ENCODE data around the gene SIGLEC10.
A peak's percentile ranks its signal among the peaks of the same experiment; 100 is the strongest.
"Not testable (repeated sequence)": the region's sequence is repeated elsewhere in the genome, so short reads cannot be mapped to it uniquely, and the experiment has no call there.

The SIGLEC10 gene

GRCh38 chr19:51420511-51420910 lies 3.1 kb upstream of the SIGLEC10 start:
- H3K9ac ChIP-seq (ENCODE audit: low read depth, low read length); H3K36me3 ChIP-seq (ENCODE audit: insufficient read depth, low read length); H3K9me3 ChIP-seq (ENCODE audit: control insufficient read depth, insufficient read depth, low read length); H3K4me1 ChIP-seq (ENCODE audit: insufficient read depth, low read length): not testable (repeated sequence)

- no peak overlapping the region for H3K9ac ChIP-seq (ENCODE audit: low read depth, low read length)
- H3K36me3 ChIP-seq (ENCODE audit: insufficient read depth, low read length), result no peaks in the 10 kb centered on the region
- peaks cover 4% of the 10 kb centered on the region; the same call in 1 of the 2 replicates for H3K4me1 ChIP-seq (ENCODE audit: insufficient read depth, low read length)
- H3K9me3 ChIP-seq (ENCODE audit: control insufficient read depth, insufficient read depth, low read length), result no peaks in the 10 kb centered on the region
These were observed 1.3 kb upstream of the SIGLEC10 start for GRCh38 chr19:51418707-51419106.

- Histone ChIP-seq H3K9me3 (ENCODE audit: control insufficient read depth, insufficient read depth, low read length) (no peaks in the 10 kb centered on the region), H3K4me1 (ENCODE audit: insufficient read depth, low read length) (peaks cover 4% of the 10 kb centered on the region; the same call in 1 of the 2 replicates), H3K9ac (ENCODE audit: low read depth, low read length) (no peak overlapping the region), H3K36me3 (ENCODE audit: insufficient read depth, low read length) (no peaks in the 10 kb centered on the region)
These were observed 342 bp upstream of the SIGLEC10 start for GRCh38 chr19:51417810-51418157.

- H3K9ac ChIP-seq (ENCODE audit: low read depth, low read length); H3K9me3 ChIP-seq (ENCODE audit: control insufficient read depth, insufficient read depth, low read length); H3K4me1 ChIP-seq (ENCODE audit: insufficient read depth, low read length); H3K36me3 ChIP-seq (ENCODE audit: insufficient read depth, low read length): not testable (repeated sequence)
These were observed 1.0 kb downstream of the SIGLEC10 start for GRCh38 chr19:51416422-51416821.

- H3K9me3 ChIP-seq (ENCODE audit: control insufficient read depth, insufficient read depth, low read length), result no peaks in the 10 kb centered on the region
- H3K9ac ChIP-seq (ENCODE audit: low read depth, low read length), result no peak overlapping the region
- H3K36me3 ChIP-seq (ENCODE audit: insufficient read depth, low read length), result no peaks in the 10 kb centered on the region
- H3K4me1 ChIP-seq (ENCODE audit: insufficient read depth, low read length), result peaks cover 4% of the 10 kb centered on the region; the same call in 1 of the 2 replicates
These were observed 2.3 kb downstream of the SIGLEC10 start for GRCh38 chr19:51415187-51415586.

GRCh38 chr19:51410950-51411748 lies 6.3 kb downstream of the SIGLEC10 start:
- Histone ChIP-seq H3K9ac (ENCODE audit: low read depth, low read length) (no peak overlapping the region), H3K36me3 (ENCODE audit: insufficient read depth, low read length) (no peaks in the 10 kb centered on the region), H3K4me1 (ENCODE audit: insufficient read depth, low read length) (peaks cover 18% of the 10 kb centered on the region; the same call in 1 of the 2 replicates), H3K9me3 (ENCODE audit: control insufficient read depth, insufficient read depth, low read length) (no peaks in the 10 kb centered on the region)

- H3K4me1 ChIP-seq (ENCODE audit: insufficient read depth, low read length), result peaks cover 18% of the 10 kb centered on the region; the same call in 1 of the 2 replicates
- no peaks in the 10 kb centered on the region for H3K36me3 ChIP-seq (ENCODE audit: insufficient read depth, low read length)
- H3K9ac ChIP-seq (ENCODE audit: low read depth, low read length), result no peak overlapping the region
- H3K9me3 ChIP-seq (ENCODE audit: control insufficient read depth, insufficient read depth, low read length), result peaks cover 3% of the 10 kb centered on the region; the same call in 1 of the 2 replicates
These were observed 9.8 kb downstream of the SIGLEC10 start for GRCh38 chr19:51407511-51408131.

- Histone ChIP-seq H3K9me3 (ENCODE audit: control insufficient read depth, insufficient read depth, low read length) (peaks cover 13% of the 10 kb centered on the region; the same call in 1 of the 2 replicates), H3K36me3 (ENCODE audit: insufficient read depth, low read length) (no peaks in the 10 kb centered on the region; the same call in 1 of the 2 replicates), H3K9ac (ENCODE audit: low read depth, low read length) (no peak overlapping the region), H3K4me1 (ENCODE audit: insufficient read depth, low read length) (no peaks in the 10 kb centered on the region)
These were observed 15.3 kb downstream of the SIGLEC10 start for GRCh38 chr19:51402117-51402516.

- H3K4me1 ChIP-seq (ENCODE audit: insufficient read depth, low read length); H3K9ac ChIP-seq (ENCODE audit: low read depth, low read length); H3K36me3 ChIP-seq (ENCODE audit: insufficient read depth, low read length): not testable (repeated sequence)
- peaks cover 13% of the 10 kb centered on the region; the same call in 1 of the 2 replicates for H3K9me3 ChIP-seq (ENCODE audit: control insufficient read depth, insufficient read depth, low read length)
These were observed 17.5 kb downstream of the SIGLEC10 start for GRCh38 chr19:51399936-51400335.

GRCh38 chr19:51399231-51399630 lies 18.2 kb downstream of the SIGLEC10 start:
- Histone ChIP-seq H3K36me3 (ENCODE audit: insufficient read depth, low read length) (no peaks in the 10 kb centered on the region; the same call in 1 of the 2 replicates), H3K9me3 (ENCODE audit: control insufficient read depth, insufficient read depth, low read length) (peaks cover 9% of the 10 kb centered on the region; the same call in 1 of the 2 replicates), H3K9ac (ENCODE audit: low read depth, low read length) (no peak overlapping the region), H3K4me1 (ENCODE audit: insufficient read depth, low read length) (no peaks in the 10 kb centered on the region)

GRCh38 chr19:51398096-51398704 lies 19.2 kb downstream of the SIGLEC10 start:
- Histone ChIP-seq H3K9ac (ENCODE audit: low read depth, low read length) (no peak overlapping the region), H3K4me1 (ENCODE audit: insufficient read depth, low read length) (no peaks in the 10 kb centered on the region), H3K36me3 (ENCODE audit: insufficient read depth, low read length) (no peaks in the 10 kb centered on the region; the same call in 1 of the 2 replicates)

GRCh38 chr19:51397453-51397852 lies 20.0 kb downstream of the SIGLEC10 start:
- not testable (repeated sequence) for H3K9ac ChIP-seq (ENCODE audit: low read depth, low read length); H3K36me3 ChIP-seq (ENCODE audit: insufficient read depth, low read length); H3K4me1 ChIP-seq (ENCODE audit: insufficient read depth, low read length); H3K9me3 ChIP-seq (ENCODE audit: control insufficient read depth, insufficient read depth, low read length)

More at GRCh38 chr19:51398096-51398704, 19.2 kb downstream of the SIGLEC10 start:
- H3K9me3 ChIP-seq (ENCODE audit: control insufficient read depth, insufficient read depth, low read length), result peaks cover 9% of the 10 kb centered on the region; the same call in 1 of the 2 replicates

GRCh38 chr19:51396175-51396574 lies 21.3 kb downstream of the SIGLEC10 start:
- Histone ChIP-seq H3K9me3 (ENCODE audit: control insufficient read depth, insufficient read depth, low read length) (no peaks in the 10 kb centered on the region), H3K9ac (ENCODE audit: low read depth, low read length) (no peak overlapping the region), H3K4me1 (ENCODE audit: insufficient read depth, low read length) (peaks cover 5% of the 10 kb centered on the region; the same call in 1 of the 2 replicates), H3K36me3 (ENCODE audit: insufficient read depth, low read length) (no peaks in the 10 kb centered on the region)

GRCh38 chr19:51394050-51394836 lies 23.2 kb downstream of the SIGLEC10 start:
- peak overlapping the region; percentile 74 for H3K9ac ChIP-seq (ENCODE audit: low read depth, low read length)
- no peaks in the 10 kb centered on the region for H3K9me3 ChIP-seq (ENCODE audit: control insufficient read depth, insufficient read depth, low read length)
- H3K36me3 ChIP-seq (ENCODE audit: insufficient read depth, low read length), result no peaks in the 10 kb centered on the region
- H3K4me1 ChIP-seq (ENCODE audit: insufficient read depth, low read length), result peaks cover 7% of the 10 kb centered on the region; the same call in 1 of the 2 replicates
